ENCODE results near the gene GSG1L2.

The GSG1L2 gene

GRCh38 chr17:9821921-9822320, at the start of gene GSG1L2:
Gene GSG1L2, minus strand, starts transcription at chr17:9822079. Its CDS starts 8 bp downstream, at chr17:9822071.
- in situ Hi-C loops (cut with MboI; ENCODE audit: low sequenced_read_pairs), result no loop called here

GRCh38 chr17:9868552-9868951, 46.7 kb upstream of the GSG1L2 start:
- in situ Hi-C loops (cut with MboI; ENCODE audit: low sequenced_read_pairs), result no loop called here

- in situ Hi-C loops (cut with MboI; ENCODE audit: low sequenced_read_pairs), result no loop called here
Observed at GRCh38 chr17:9865586-9865985, 43.7 kb upstream of the GSG1L2 start.

- in situ Hi-C loops (cut with MboI; ENCODE audit: low sequenced_read_pairs), result no loop called here
Observed at GRCh38 chr17:9862949-9863348, 41.1 kb upstream of the GSG1L2 start.

GRCh38 chr17:9862220-9862619, 40.3 kb upstream of the GSG1L2 start:
- in situ Hi-C loops (cut with MboI; ENCODE audit: low sequenced_read_pairs), result no loop called here

- in situ Hi-C loops (cut with MboI; ENCODE audit: low sequenced_read_pairs), result no loop called here
Observed at GRCh38 chr17:9860851-9861250, 39.0 kb upstream of the GSG1L2 start.

GRCh38 chr17:9859781-9860180, 37.9 kb upstream of the GSG1L2 start:
- in situ Hi-C loops (cut with MboI; ENCODE audit: low sequenced_read_pairs), result no loop called here

GRCh38 chr17:9855036-9855435, 33.2 kb upstream of the GSG1L2 start:
- in situ Hi-C loops (cut with MboI; ENCODE audit: low sequenced_read_pairs), result no loop called here

- in situ Hi-C loops (cut with MboI; ENCODE audit: low sequenced_read_pairs), result no loop called here
Observed at GRCh38 chr17:9854255-9854654, 32.4 kb upstream of the GSG1L2 start.

- in situ Hi-C loops (cut with MboI; ENCODE audit: low sequenced_read_pairs), result no loop called here
Observed at GRCh38 chr17:9850151-9850550, 28.3 kb upstream of the GSG1L2 start.

GRCh38 chr17:9845306-9845705, 23.4 kb upstream of the GSG1L2 start:
- in situ Hi-C loops (cut with MboI; ENCODE audit: low sequenced_read_pairs), result no loop called here

- in situ Hi-C loops (cut with MboI; ENCODE audit: low sequenced_read_pairs), result no loop called here
Observed at GRCh38 chr17:9844153-9844552, 22.3 kb upstream of the GSG1L2 start.

- in situ Hi-C loops (cut with MboI; ENCODE audit: low sequenced_read_pairs), result no loop called here
Observed at GRCh38 chr17:9843152-9844010, 21.5 kb upstream of the GSG1L2 start.

GRCh38 chr17:9842057-9842758, 20.3 kb upstream of the GSG1L2 start:
- in situ Hi-C loops (cut with MboI; ENCODE audit: low sequenced_read_pairs), result no loop called here

- in situ Hi-C loops (cut with MboI; ENCODE audit: low sequenced_read_pairs), result no loop called here
Observed at GRCh38 chr17:9839433-9839832, 17.6 kb upstream of the GSG1L2 start.

GRCh38 chr17:9837551-9838471, 15.9 kb upstream of the GSG1L2 start:
- in situ Hi-C loops (cut with MboI; ENCODE audit: low sequenced_read_pairs), result no loop called here

GRCh38 chr17:9833922-9834321, 12.0 kb upstream of the GSG1L2 start:
- in situ Hi-C loops (cut with MboI; ENCODE audit: low sequenced_read_pairs), result no loop called here

GRCh38 chr17:9830711-9831110, 8.8 kb upstream of the GSG1L2 start:
- in situ Hi-C loops (cut with MboI; ENCODE audit: low sequenced_read_pairs), result no loop called here

GRCh38 chr17:9829343-9829742, 7.5 kb upstream of the GSG1L2 start:
- in situ Hi-C loops (cut with MboI; ENCODE audit: low sequenced_read_pairs), result no loop called here

GRCh38 chr17:9828296-9829295, 6.7 kb upstream of the GSG1L2 start:
- in situ Hi-C loops (cut with MboI; ENCODE audit: low sequenced_read_pairs), result no loop called here

All from HL-60/S4 (cell line).